GM12878 (cell line): Measurements from ENCODE around the gene HK3. TPM values are rescaled to one million over a fixed set of nuclear protein-coding genes. Genes with fewer than 3 reads are reported as not detected.

ENCODE experiments used
- ATAC-seq: fragments of 200-7000 bp; cut with Tn5 transposase; 3 replicates; pipeline ENCODE4 v1.9.1; 2020; ENCODE audit warnings: mild to moderate bottlenecking, moderate library complexity
- BruUV-seq: library from RNA; stranded (reverse); fragments of 400-500 nt; replicated peaks from 2 replicates; lab custom pipeline; 2021; lab: Mats Ljungman, UMichigan
- CTCF ChIA-PET: fragments of 300-600 bp; sonication (Branson Sonifier 250); formaldehyde crosslinking; extraction: SDS; loops from one replicate; lab custom pipeline; 2021; ENCODE audit warnings: inconsistent platforms; lab: Yijun Ruan, JAX
- POLR2A ChIA-PET: fragments of 350-600 bp; formaldehyde crosslinking; extraction: SDS; loops from one replicate; lab custom pipeline; 2021; ENCODE audit warnings: inconsistent platforms; lab: Charles Lee
- RAD21 ChIA-PET: fragments of 300-600 bp; sonication (Branson Sonifier 250); formaldehyde crosslinking; loops from one replicate; lab custom pipeline; 2023; ENCODE audit warnings: antibody characterized with exemption; ENCODE audit not compliant: unreplicated experiment; lab: Charles Lee
- SMC1A ChIA-PET: fragments of 300-600 bp; sonication (Branson Sonifier 250); formaldehyde crosslinking; loops from one replicate; lab custom pipeline; 2023; ENCODE audit not compliant: unreplicated experiment, uncharacterized antibody; lab: Charles Lee
- DNase-seq: peaks from one replicate; pipeline ENCODE4 v3.0.0-alpha.2; 2011; ENCODE audit warnings: low read depth, low spot score
- FAIRE-seq: peaks from 3 replicates; lab custom pipeline; 2011; peaks lifted over from hg19 to GRCh38; lab: Jason Lieb, UNC
- H2AFZ ChIP-seq: 2 replicates; pipeline ENCODE4 v1.6.0; 2011; ENCODE audit warnings: low read depth, low read length, control low read depth; ENCODE audit not compliant: control insufficient read depth
- H3K27ac ChIP-seq: 2 replicates; pipeline ENCODE4 v1.5.1; 2011; ENCODE audit warnings: control low read depth; ENCODE audit not compliant: control insufficient read depth, insufficient read depth
- H3K27me3 ChIP-seq, 2 experiments: replicated peaks in 1 of 2; 2 replicates each; pipeline versions ENCODE4 v1.6.0 to v1.6.1; 2011; ENCODE audit warnings: low read length in 1 of 2; ENCODE audit not compliant: control insufficient read depth in 2 of 2, insufficient read depth in 2 of 2
- H3K36me3 ChIP-seq, 2 experiments: 2 replicates each; pipeline ENCODE4 v1.5.1; 2011; ENCODE audit warnings: low read length in 1 of 2; ENCODE audit not compliant: control insufficient read depth in 2 of 2, insufficient read depth in 2 of 2
- H3K4me1 ChIP-seq: 2 replicates; pipeline ENCODE4 v1.6.1; 2011; ENCODE audit warnings: mild to moderate bottlenecking, low read length, moderate library complexity, mixed read lengths; ENCODE audit not compliant: control insufficient read depth, insufficient read depth
- H3K4me2 ChIP-seq: 2 replicates; pipeline ENCODE4 v1.6.0; 2011; ENCODE audit warnings: control low read depth; ENCODE audit not compliant: control insufficient read depth, insufficient read depth
- H3K4me3 ChIP-seq: fragments of 200-600 bp; sonication (generic); 2 replicates; pipeline ENCODE4 v1.5.1; 2016
- H3K79me2 ChIP-seq: 2 replicates; pipeline ENCODE4 v1.6.0; 2011; ENCODE audit warnings: low read length; ENCODE audit not compliant: control insufficient read depth, insufficient read depth
- H3K9ac ChIP-seq: 2 replicates; pipeline ENCODE4 v1.8.0; 2011; ENCODE audit warnings: low read length, control low read depth, mixed read lengths; ENCODE audit not compliant: control insufficient read depth, insufficient read depth
- H3K9me3 ChIP-seq: replicated peaks from 3 replicates; pipeline ENCODE4 v1.5.1; 2011; ENCODE audit warnings: mild to moderate bottlenecking, low read length; ENCODE audit not compliant: control insufficient read depth, insufficient read depth
- H4K20me1 ChIP-seq: 2 replicates; pipeline ENCODE4 v1.6.0; 2011; ENCODE audit not compliant: control insufficient read depth, insufficient read depth
- CBFB ChIP-seq: IDR thresholded peaks from 2 replicates; pipeline ENCODE4 v1.6.1; 2016; ENCODE audit warnings: antibody characterized with exemption, low read depth
- CBX3 ChIP-seq: fragments of 200-600 bp; sonication (generic); IDR thresholded peaks from 2 replicates; pipeline ENCODE4 v1.6.1; 2016; ENCODE audit warnings: low read depth, borderline replicate concordance
- CTCF ChIP-seq, 3 experiments: IDR thresholded peaks in 2 of 3; conservative IDR thresholded peaks in 1 of 3; 2 replicates each; pipeline ENCODE4 v1.5.1; 2011; ENCODE audit warnings: low read depth in 3 of 3, low read length in 3 of 3, mild to moderate bottlenecking in 3 of 3, control low read depth in 2 of 3, moderate library complexity in 2 of 3, inconsistent platforms in 1 of 3, mixed read lengths in 1 of 3; ENCODE audit not compliant: control insufficient read depth in 2 of 3, insufficient read depth in 1 of 3; ENCODE audit errors: extremely low read depth in 1 of 3
- EGR1 ChIP-seq, 2 experiments: IDR thresholded peaks; 1 replicate in 1 of 2; 2 replicates in 1 of 2; pipeline ENCODE4 v1.6.1; 2011 to 2012; ENCODE audit warnings: low read depth in 2 of 2, low read length in 2 of 2, borderline replicate concordance in 1 of 2, mild to moderate bottlenecking in 1 of 2, moderate library complexity in 1 of 2
- MYC ChIP-seq: IDR thresholded peaks from 2 replicates; pipeline ENCODE4 v1.6.1; 2011; ENCODE audit warnings: mild to moderate bottlenecking, low read length, moderate library complexity, inconsistent platforms; ENCODE audit not compliant: insufficient read depth, insufficient replicate concordance, insufficient read length, severe bottlenecking
- SP1 ChIP-seq: IDR thresholded peaks from one replicate; pipeline ENCODE4 v1.6.1; 2011; ENCODE audit warnings: low read depth, low read length
- TCF7 ChIP-seq: IDR thresholded peaks from 2 replicates; pipeline ENCODE4 v1.6.1; 2014; ENCODE audit warnings: antibody characterized with exemption, borderline replicate concordance
- ZNF24 ChIP-seq: fragments of 450-650 bp; IDR thresholded peaks from 2 replicates; pipeline ENCODE4 v1.6.1; 2017; ENCODE audit warnings: antibody characterized with exemption, mild to moderate bottlenecking
- ZNF687 ChIP-seq: fragments of 450-650 bp; IDR thresholded peaks from 2 replicates; pipeline ENCODE4 v1.6.1; 2017; ENCODE audit warnings: mild to moderate bottlenecking, moderate library complexity
- WGBS: methylation state at CpG from one replicate; pipeline ENCODE4 v1.1.6; 2016; ENCODE audit warnings: low lambda C conversion rate; ENCODE audit not compliant: insufficient replicate concordance, insufficient coverage; ENCODE audit errors: missing lambda C conversion rate; 5-methylcytosine and 5-hydroxymethylcytosine counted together
- in situ Hi-C: fragments of 300-500 bp; cut with MboI; formaldehyde crosslinking; loops from 9 replicates; pipeline ENCODE4 v1.14.3; 2018; ENCODE audit warnings: mixed read lengths
- intact Hi-C: fragments of 100-400 bp; cut with micrococcal nuclease; formaldehyde crosslinking; loops from one replicate; pipeline ENCODE4 v1.14.2; 2022; ENCODE audit not compliant: unreplicated experiment
- polyA plus RNA-seq, 11 experiments: library from polyadenylated mRNA; depleted of rRNA in 4 of 11; unstranded in 6 of 11; stranded (reverse) in 5 of 11; fragments of >200 nt; fragmentation: Nextera tagmentation in 4 of 11; fragmentation: Illumina TruSeq in 1 of 11; extraction: Ambion mirVana in 4 of 11; extraction: Trizol in 1 of 11; gene quantifications; 1 replicate in 1 of 11; 2 replicates in 10 of 11; pipeline versions ENCODE4 v1.2.1 to v1.2.3, GENCODE V29; 2011 to 2016; ENCODE audit warnings: inconsistent platforms in 2 of 11, missing spikeins in 2 of 11, low read depth in 1 of 11
- total RNA-seq, 4 experiments: library from RNA; depleted of rRNA in 3 of 4; stranded (reverse); fragments of >200 nt in 3 of 4; fragmentation: Illumina TruSeq in 1 of 4; extraction: Trizol in 1 of 4; gene quantifications; 2 replicates each; pipeline versions ENCODE4 v1.2.1 to v1.2.3, GENCODE V29; 2013 to 2021
- TF ChIP-seq, protein P1 (sequence below): fragments of 450-650 bp; IDR thresholded peaks from 2 replicates; pipeline ENCODE4 v1.6.1; 2017; ENCODE audit warnings: mild to moderate bottlenecking, low read depth, inconsistent platforms; ENCODE audit not compliant: poor library complexity, severe bottlenecking
- TF ChIP-seq, protein P2 (sequence below): fragments of 450-650 bp; conservative IDR thresholded peaks from 2 replicates; pipeline ENCODE4 v1.6.1; 2017; ENCODE audit warnings: mild to moderate bottlenecking, moderate library complexity

Gene HK3
- total and polyA plus RNA-seq, 10 of the 15 experiments (the other 5 are each of a cell fraction or from before 2014, with no cell fraction given): 0.13 to 1.3 (median 0.26) TPM; not detected in 4

DNA sequence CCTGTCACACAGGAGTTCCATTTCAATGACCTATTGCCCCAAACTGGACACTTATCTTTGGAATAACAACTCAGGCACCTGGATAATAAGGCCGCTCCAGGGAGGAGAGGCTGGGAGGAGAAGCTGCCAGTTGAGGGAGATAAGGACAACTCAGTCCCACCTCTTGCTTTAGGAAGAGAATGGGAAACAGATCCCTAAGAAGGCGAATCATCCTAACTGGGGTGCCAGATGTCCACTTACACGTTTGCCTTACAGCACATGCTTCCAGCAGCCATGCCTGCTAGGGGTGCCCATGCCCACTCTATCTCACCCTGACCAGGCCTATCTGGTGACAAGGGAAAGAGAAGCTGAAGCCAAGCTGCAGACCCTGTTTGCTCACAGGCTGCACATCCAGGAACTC, 6.5 kb downstream of the HK3 start:
- TF ChIP-seq ZNF687: no peak
- no peak for TF ChIP-seq EGR1 (IDR thresholded peaks at IDR 0.05; ENCODE audit: borderline replicate concordance in 1 of 2, low read depth in 2 of 2, low read length in 2 of 2)
- no peak for TF ChIP-seq CBFB
- no peak for TF ChIP-seq ZNF24
- TF ChIP-seq, protein P1, sequence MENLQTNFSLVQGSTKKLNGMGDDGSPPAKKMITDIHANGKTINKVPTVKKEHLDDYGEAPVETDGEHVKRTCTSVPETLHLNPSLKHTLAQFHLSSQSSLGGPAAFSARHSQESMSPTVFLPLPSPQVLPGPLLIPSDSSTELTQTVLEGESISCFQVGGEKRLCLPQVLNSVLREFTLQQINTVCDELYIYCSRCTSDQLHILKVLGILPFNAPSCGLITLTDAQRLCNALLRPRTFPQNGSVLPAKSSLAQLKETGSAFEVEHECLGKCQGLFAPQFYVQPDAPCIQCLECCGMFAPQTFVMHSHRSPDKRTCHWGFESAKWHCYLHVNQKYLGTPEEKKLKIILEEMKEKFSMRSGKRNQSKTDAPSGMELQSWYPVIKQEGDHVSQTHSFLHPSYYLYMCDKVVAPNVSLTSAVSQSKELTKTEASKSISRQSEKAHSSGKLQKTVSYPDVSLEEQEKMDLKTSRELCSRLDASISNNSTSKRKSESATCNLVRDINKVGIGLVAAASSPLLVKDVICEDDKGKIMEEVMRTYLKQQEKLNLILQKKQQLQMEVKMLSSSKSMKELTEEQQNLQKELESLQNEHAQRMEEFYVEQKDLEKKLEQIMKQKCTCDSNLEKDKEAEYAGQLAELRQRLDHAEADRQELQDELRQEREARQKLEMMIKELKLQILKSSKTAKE: no peak
- TF ChIP-seq, protein P2, sequence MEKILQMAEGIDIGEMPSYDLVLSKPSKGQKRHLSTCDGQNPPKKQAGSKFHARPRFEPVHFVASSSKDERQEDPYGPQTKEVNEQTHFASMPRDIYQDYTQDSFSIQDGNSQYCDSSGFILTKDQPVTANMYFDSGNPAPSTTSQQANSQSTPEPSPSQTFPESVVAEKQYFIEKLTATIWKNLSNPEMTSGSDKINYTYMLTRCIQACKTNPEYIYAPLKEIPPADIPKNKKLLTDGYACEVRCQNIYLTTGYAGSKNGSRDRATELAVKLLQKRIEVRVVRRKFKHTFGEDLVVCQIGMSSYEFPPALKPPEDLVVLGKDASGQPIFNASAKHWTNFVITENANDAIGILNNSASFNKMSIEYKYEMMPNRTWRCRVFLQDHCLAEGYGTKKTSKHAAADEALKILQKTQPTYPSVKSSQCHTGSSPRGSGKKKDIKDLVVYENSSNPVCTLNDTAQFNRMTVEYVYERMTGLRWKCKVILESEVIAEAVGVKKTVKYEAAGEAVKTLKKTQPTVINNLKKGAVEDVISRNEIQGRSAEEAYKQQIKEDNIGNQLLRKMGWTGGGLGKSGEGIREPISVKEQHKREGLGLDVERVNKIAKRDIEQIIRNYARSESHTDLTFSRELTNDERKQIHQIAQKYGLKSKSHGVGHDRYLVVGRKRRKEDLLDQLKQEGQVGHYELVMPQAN: no peak
- TF ChIP-seq SP1: no peak
- TF ChIP-seq MYC: no peak
- TF ChIP-seq CBX3: no peak
- TF ChIP-seq CTCF (IDR thresholded peaks at IDR 0.05 in 2 of 3, conservative IDR thresholded peaks at IDR 0.05 in 1 of 3; ENCODE audit: control insufficient read depth in 2 of 3, extremely low read depth in 1 of 3, insufficient read depth in 1 of 3, low read depth in 3 of 3, low read length in 3 of 3): no peak
- no peak for TF ChIP-seq TCF7
- Histone ChIP-seq H3K4me3 (no peak overlapping the region), H3K36me3 (no peaks in the 10 kb centered on the region), H2AFZ (no peak overlapping the region), H3K4me2 (no peak overlapping the region), H4K20me1 (no peaks in the 10 kb centered on the region), H3K4me1 (no peaks in the 10 kb centered on the region), H3K79me2 (no peaks in the 10 kb centered on the region), H3K9me3 (no peaks in the 10 kb centered on the region), H3K27ac (no peak overlapping the region), H3K9ac (no peak overlapping the region), H3K27me3 (no peaks in the 10 kb centered on the region; a peak in 2 of 4 replicates)
- RAD21 ChIA-PET: no interaction called here
- no peak for ATAC-seq
- CTCF ChIA-PET: no interaction called here
- no peak for FAIRE-seq
- DNase-seq: no peak
- SMC1A ChIA-PET: interaction anchor here (0.7 kb wide), 1 partner anchor 9 kb away, joined by 3 read pairs; no protein-coding TSS in a partner anchor
- intact Hi-C loops: no loop called here
- 29% methylated on average over 3 of the region's 3 CpGs for WGBS
- in situ Hi-C loops: no loop called here
- POLR2A ChIA-PET: no interaction called here
- BruUV-seq: no TSS peak
